Body of pancreas (tissue), 4 donors: ENCODE measurements around the gene TOB2. TPM values are rescaled to one million over a fixed set of nuclear protein-coding genes. Genes with fewer than 3 reads are reported as not detected.
"Not testable (repeated sequence)": the region's sequence is repeated elsewhere in the genome, so short reads cannot be mapped to it uniquely, and the experiment has no call there.

Experiments used
- ATAC-seq: fragments of 150-250 bp; one replicate; pipeline ENCODE4 v1.9.1; 2016
- DNase-seq, 4 donors: peaks; one replicate each; pipeline ENCODE4 v3.0.0-alpha.2; 2019
- H3K27ac ChIP-seq, 4 donors: fragments of 200-600 bp; sonication (generic); 1 replicate in 3 of 4; 2 replicates in 1 of 4; pipeline versions ENCODE4 v1.5.1 to v1.6.1; 2016 to 2019; ENCODE audit warnings: mild to moderate bottlenecking in 1 of 4, mixed read lengths in 1 of 4, moderate library complexity in 1 of 4
- H3K27me3 ChIP-seq, 2 donors: fragments of 200-600 bp; sonication (generic); one replicate each; pipeline ENCODE4 v1.6.0; 2016; ENCODE audit warnings: mild to moderate bottlenecking in 1 of 2
- H3K36me3 ChIP-seq, 2 donors: fragments of 200-600 bp; sonication (generic); replicated peaks in 1 of 2; 2 replicates each; pipeline ENCODE4 v1.5.1; 2016; ENCODE audit warnings: low read depth in 2 of 2; ENCODE audit not compliant: insufficient read depth in 1 of 2
- H3K4me1 ChIP-seq: fragments of 200-600 bp; sonication (generic); one replicate; pipeline ENCODE4 v1.6.0; 2016
- H3K4me3 ChIP-seq, 2 donors: fragments of 200-600 bp; sonication (generic); 1 replicate in 1 of 2; 2 replicates in 1 of 2; pipeline ENCODE4 v1.5.1; 2016 to 2019
- H3K9me3 ChIP-seq, 3 donors: fragments of 200-600 bp; sonication (generic); 1 replicate in 2 of 3; 2 replicates in 1 of 3; pipeline ENCODE4 v1.5.1; 2016
- CTCF ChIP-seq, 7 experiments: fragments of 450-650 bp in 4 of 7; fragments of 200-600 bp in 3 of 7; sonication (generic) in 3 of 7; IDR thresholded peaks; one replicate each; pipeline ENCODE4 v1.5.1; 2016 to 2019; ENCODE audit warnings: antibody characterized with exemption in 7 of 7
- POLR2A ChIP-seq, 3 donors: fragments of 450-650 bp; IDR thresholded peaks; one replicate each; pipeline ENCODE4 v1.6.1; 2016; ENCODE audit warnings: antibody characterized with exemption in 3 of 3, mild to moderate bottlenecking in 2 of 3
- WGBS, 2 donors: methylation state at CpG; one replicate each; pipeline ENCODE4 v1.1.5; 2017; 5-methylcytosine and 5-hydroxymethylcytosine counted together
- intact Hi-C: fragments of 100-400 bp; cut with DNase I; formaldehyde crosslinking; loops from one replicate; pipeline ENCODE4 v1.15.1; 2023
- total RNA-seq, 2 donors: library from RNA; depleted of rRNA; stranded (reverse); fragments of >200 nt; gene quantifications; one replicate each; pipeline ENCODE4 v1.1.0, GENCODE V29; 2016

The TOB2 gene
- total RNA-seq, 2 donors from 2014 or later: 23.1 to 27.2 TPM

DNA sequence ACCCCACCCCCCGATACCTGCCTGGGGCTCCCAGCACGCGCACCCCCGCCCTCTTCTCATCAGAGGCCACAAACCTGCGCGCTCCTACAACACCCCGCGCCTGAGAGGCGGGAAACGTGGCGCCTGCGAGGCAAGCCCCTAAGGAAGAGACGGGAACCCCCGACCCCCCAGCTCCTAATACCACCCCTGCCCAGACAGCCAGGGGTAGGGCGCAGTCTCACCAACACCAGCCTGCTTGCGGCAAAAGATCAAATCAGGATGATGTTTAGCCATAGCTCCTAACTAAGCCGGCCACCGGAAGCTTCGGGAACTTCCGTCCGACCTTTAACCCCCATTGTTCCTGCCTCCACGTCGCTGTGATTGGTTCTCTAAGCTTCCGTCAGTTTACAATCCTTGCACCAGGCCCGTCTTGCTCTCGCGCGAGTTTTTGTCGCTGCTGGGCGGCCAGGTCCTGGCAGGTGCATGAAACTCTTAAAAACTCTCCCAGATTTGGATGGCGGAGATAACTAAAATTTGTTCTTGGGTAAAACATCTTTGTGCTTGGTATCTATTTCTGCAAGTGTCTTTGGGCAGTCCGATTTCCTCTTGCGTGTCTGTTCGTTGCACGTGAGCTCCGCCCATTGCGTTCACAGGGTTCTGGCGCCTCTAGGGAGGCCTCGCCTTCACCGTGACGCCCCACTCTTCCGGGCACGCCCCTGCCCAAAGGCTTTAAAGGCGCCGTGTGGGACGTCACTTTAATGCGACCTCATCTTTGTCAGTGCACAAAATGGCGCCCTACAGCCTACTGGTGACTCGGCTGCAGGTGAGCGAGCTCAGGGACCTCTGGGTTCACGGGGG, 22.0 kb upstream of the TOB2 start, which contains the start of the genes ACO2 and PHF5A:
Gene ACO2 (plus strand): TSS at position 737 of the 837 bp plus-strand sequence. CDS start 30 bp downstream, at position 767.
Gene PHF5A (minus strand): TSS at position 312 of the 837 bp plus-strand sequence. CDS start 39 bp downstream, at position 273.
- Histone ChIP-seq H3K4me3 (peak within 1 kb of the TSS; percentile 80 to 90), H3K36me3 (peaks cover 0 to 18% of the 10 kb centered on the region in 2 donors), H3K4me1 (peaks cover 55% of the 10 kb centered on the region), H3K27ac (peak within 1 kb of the TSS; percentile 88 to 95 (median 93)), H3K27me3 (no peaks in the 10 kb centered on the region), H3K9me3 (no peaks in the 10 kb centered on the region)
- peak; percentile 97 to 98 (median 98) for DNase-seq
- 0 to 1% methylated on average over 42 to 51 of the region's 51 CpGs for WGBS, 2 donors
- TF ChIP-seq CTCF (IDR thresholded peaks at IDR 0.05) (no peak), POLR2A (IDR thresholded peaks at IDR 0.05) (peak in 2 of 3 donors; percentile 77)
- peak; percentile 98 for ATAC-seq
- intact Hi-C loops: no loop called here

- peaks cover 5% of the 10 kb centered on the region for H3K4me1 ChIP-seq
- 83 to 93% methylated on average over 4 of the region's 4 CpGs for WGBS, 2 donors
- no peaks in the 10 kb centered on the region for H3K9me3 ChIP-seq
- peaks cover 0 to 32% of the 10 kb centered on the region in 2 donors for H3K36me3 ChIP-seq
- H3K4me3 ChIP-seq: no peak overlapping the region
- H3K27ac ChIP-seq: no peak overlapping the region
- intact Hi-C loops: no loop called here
- DNase-seq (no peak), ATAC-seq (no peak)
- no peaks in the 10 kb centered on the region for H3K27me3 ChIP-seq
- no peak for TF ChIP-seq CTCF (IDR thresholded peaks at IDR 0.05)
- no peak for TF ChIP-seq POLR2A (IDR thresholded peaks at IDR 0.05)
Measured at GRCh38 chr22:41461901-41462300, 15.3 kb upstream of the TOB2 start.

- peaks cover 0 to 24% of the 10 kb centered on the region in 2 donors for H3K36me3 ChIP-seq
- ATAC-seq, H3K4me1 ChIP-seq, intact Hi-C loops, H3K27ac ChIP-seq, H3K9me3 ChIP-seq, H3K27me3 ChIP-seq, H3K4me3 ChIP-seq: not testable (repeated sequence)
- 69 to 76% methylated on average over 5 of the region's 5 CpGs for WGBS, 2 donors
- peak in 1 of 4 donors; percentile 19 for DNase-seq
Measured at GRCh38 chr22:41460071-41460470, 13.5 kb upstream of the TOB2 start.

DNA sequence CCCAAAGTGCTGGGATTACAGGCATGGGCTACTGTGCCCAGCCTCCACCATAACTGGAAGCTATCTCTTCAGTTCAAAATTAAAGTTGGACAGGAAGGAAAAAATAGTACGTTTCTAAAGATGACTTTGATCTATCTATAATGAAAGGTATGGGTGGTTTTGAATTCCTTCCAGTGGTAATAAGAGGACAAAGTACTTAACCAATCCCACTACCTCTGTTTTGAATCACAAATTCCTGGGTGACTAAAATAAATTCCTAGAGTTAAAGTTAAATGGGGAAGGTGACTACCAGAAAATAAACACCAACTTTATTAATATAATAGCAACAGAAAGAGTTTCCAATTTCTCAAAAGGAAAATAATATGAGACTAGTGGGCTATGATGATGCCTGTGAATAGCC, 12.8 kb upstream of the TOB2 start:
- DNase-seq: no peak
- Histone ChIP-seq H3K9me3 (no peaks in the 10 kb centered on the region), H3K27me3 (no peaks in the 10 kb centered on the region), H3K27ac (no peak overlapping the region), H3K36me3 (peaks cover 0 to 20% of the 10 kb centered on the region in 2 donors), H3K4me1 (no peaks in the 10 kb centered on the region), H3K4me3 (no peak overlapping the region)
- 44 to 75% methylated on average over 1 of the region's 1 CpG for WGBS, 2 donors
- ATAC-seq: no peak
- intact Hi-C loops: loop anchor here (10.0 kb wide), 1 partner anchor 55 kb away; no protein-coding TSS in a partner anchor
- TF ChIP-seq CTCF (IDR thresholded peaks at IDR 0.05) (no peak), POLR2A (IDR thresholded peaks at IDR 0.05) (no peak)

DNA sequence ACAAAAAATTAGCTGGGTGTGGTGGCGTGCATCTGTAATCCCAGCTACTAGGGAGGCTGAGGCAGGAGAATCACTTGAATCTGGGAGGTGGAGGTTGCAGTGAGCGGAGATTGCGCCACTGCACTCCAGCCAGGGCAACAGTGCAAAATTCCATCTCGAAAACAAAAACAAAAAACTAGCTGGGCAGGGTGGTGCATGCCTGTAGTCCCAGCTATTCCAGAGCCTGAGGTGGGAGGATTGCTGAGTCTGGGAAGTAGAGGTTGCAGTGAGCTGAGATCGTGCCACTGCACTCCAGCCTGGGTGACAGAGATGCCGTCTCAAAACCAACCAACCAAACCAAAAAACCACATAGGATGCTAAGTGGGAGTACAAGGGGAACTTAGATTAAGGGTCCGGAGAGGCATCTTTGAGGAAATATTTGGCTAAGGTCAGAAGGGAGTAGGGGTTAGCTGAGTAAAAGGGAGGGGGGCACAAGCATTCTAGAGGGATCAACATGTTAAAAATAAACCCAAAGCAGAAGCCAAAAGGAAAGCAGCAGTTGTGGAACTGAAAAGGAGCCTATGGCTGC, 11.6 kb upstream of the TOB2 start:
- H3K4me1 ChIP-seq: no peaks in the 10 kb centered on the region
- H3K9me3 ChIP-seq: no peaks in the 10 kb centered on the region
- peaks cover 0 to 14% of the 10 kb centered on the region in 2 donors for H3K36me3 ChIP-seq
- no peak overlapping the region for H3K27ac ChIP-seq
- TF ChIP-seq POLR2A (IDR thresholded peaks at IDR 0.05) (no peak), CTCF (IDR thresholded peaks at IDR 0.05) (no peak)
- WGBS, 2 donors: 88 to 94% methylated on average over 7 of the region's 7 CpGs
- ATAC-seq (no peak), DNase-seq (no peak)
- H3K27me3 ChIP-seq: no peaks in the 10 kb centered on the region
- H3K4me3 ChIP-seq: no peak overlapping the region
- intact Hi-C loops: loop anchor here (10.0 kb wide), 1 partner anchor 57 kb away; no protein-coding TSS in a partner anchor
